ENCODE data around the gene BCCIP. TPM values are rescaled to one million over a fixed set of nuclear protein-coding genes. Genes with fewer than 3 reads are reported as not detected.

BCCIP gene
- polyA plus RNA-seq, 1 donor (not counting 4 experiments of a cell fraction or from before 2014, with no cell fraction given), result 102 TPM

DNA sequence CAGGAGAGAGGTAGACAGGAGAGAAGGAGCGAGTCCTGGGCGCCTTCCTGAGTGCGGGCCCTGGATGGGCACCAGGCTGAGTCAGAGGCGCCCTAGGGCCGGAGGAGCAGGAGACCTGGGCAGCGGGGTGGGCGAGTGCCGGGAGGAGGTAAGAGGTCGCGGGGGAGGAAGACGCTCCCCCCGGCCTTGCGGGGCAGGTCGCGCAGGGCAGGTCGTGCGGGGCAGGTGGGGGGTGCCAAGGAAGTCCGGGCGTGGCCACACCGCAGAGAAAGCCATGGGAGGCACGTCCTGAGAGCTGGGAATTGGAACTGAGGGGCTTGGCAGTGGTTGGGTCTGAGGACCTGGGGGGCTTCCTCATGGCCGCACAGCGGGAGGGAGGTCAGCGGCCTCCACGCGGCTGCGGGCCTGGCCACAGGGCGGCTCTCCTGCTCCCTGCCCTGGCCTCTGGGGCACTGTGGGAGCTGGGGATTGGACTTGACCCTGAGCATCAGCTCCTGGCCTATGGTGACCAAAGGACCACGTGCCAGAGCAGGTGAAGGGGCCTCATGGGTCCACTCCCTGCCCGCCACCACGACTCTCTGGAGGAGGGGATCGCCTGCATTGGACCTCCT, 48.7 kb upstream of the BCCIP start:
- Histone ChIP-seq H3K9me3 (ENCODE audit: control insufficient read depth, low read depth, low read length) (no peaks in the 10 kb centered on the region), H3K9me1 (ENCODE audit: control insufficient read depth, extremely low read depth, insufficient read depth, low read length) (no peaks in the 10 kb centered on the region), H3K27me3 (ENCODE audit: control insufficient read depth, extremely low read depth, insufficient read depth, low read length) (no peaks in the 10 kb centered on the region), H3K4me3 (ENCODE audit: control insufficient read depth in 2 of 3, extremely low read depth in 1 of 3, insufficient read depth in 2 of 3, low read depth in 1 of 3, low read length in 3 of 3) (no peak overlapping the region), H3K27ac (ENCODE audit: control insufficient read depth, insufficient read depth, low read length) (no peak overlapping the region), H2AFZ (ENCODE audit: control insufficient read depth, low read length) (no peak overlapping the region), H3K4me1 (ENCODE audit: control insufficient read depth, extremely low read depth, insufficient read depth, low read length) (no peaks in the 10 kb centered on the region), H3K36me3 (ENCODE audit: control insufficient read depth in 2 of 2, extremely low read depth in 1 of 2, insufficient read depth in 2 of 2, low read length in 2 of 2) (no peaks in the 10 kb centered on the region), H3K79me2 (ENCODE audit: control insufficient read depth, insufficient read depth, low read length) (no peaks in the 10 kb centered on the region), H3K9ac (ENCODE audit: control insufficient read depth, extremely low read depth, insufficient read depth, low read length) (no peak overlapping the region), H4K20me1 (ENCODE audit: control insufficient read depth, extremely low read depth, insufficient read depth, low read length) (no peaks in the 10 kb centered on the region), H3K4me2 (ENCODE audit: control insufficient read depth, extremely low read depth, insufficient read depth, low read depth, low read length) (no peak overlapping the region)
- DNase-seq (ENCODE audit: low read depth, low spot score) (no peak), FAIRE-seq (no peak)
- no peak for TF ChIP-seq EZH2 (IDR thresholded peaks at IDR 0.05; ENCODE audit: low read length)
- TF ChIP-seq, protein P1, sequence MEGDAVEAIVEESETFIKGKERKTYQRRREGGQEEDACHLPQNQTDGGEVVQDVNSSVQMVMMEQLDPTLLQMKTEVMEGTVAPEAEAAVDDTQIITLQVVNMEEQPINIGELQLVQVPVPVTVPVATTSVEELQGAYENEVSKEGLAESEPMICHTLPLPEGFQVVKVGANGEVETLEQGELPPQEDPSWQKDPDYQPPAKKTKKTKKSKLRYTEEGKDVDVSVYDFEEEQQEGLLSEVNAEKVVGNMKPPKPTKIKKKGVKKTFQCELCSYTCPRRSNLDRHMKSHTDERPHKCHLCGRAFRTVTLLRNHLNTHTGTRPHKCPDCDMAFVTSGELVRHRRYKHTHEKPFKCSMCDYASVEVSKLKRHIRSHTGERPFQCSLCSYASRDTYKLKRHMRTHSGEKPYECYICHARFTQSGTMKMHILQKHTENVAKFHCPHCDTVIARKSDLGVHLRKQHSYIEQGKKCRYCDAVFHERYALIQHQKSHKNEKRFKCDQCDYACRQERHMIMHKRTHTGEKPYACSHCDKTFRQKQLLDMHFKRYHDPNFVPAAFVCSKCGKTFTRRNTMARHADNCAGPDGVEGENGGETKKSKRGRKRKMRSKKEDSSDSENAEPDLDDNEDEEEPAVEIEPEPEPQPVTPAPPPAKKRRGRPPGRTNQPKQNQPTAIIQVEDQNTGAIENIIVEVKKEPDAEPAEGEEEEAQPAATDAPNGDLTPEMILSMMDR (optimal IDR thresholded peaks at IDR 0.05 in 1 of 3, IDR thresholded peaks at IDR 0.05 in 1 of 3, conservative IDR thresholded peaks at IDR 0.05 in 1 of 3; ENCODE audit: extremely low read depth in 1 of 3, insufficient read depth in 2 of 3, low read length in 3 of 3), result no peak
- dilution Hi-C loops (cut with MboI; ENCODE audit: extremely low pct_ligation_motif_present, low sequenced_read_pairs), result no loop called here

GRCh38 chr10:125775491-125776106, 47.7 kb upstream of the BCCIP start, which contains the start of gene MMP21:
TSS of gene MMP21 (minus strand) at chr10:125775821. CDS start at chr10:125775821, 0 bp downstream.
- H2AFZ ChIP-seq (ENCODE audit: control insufficient read depth, low read length), result no peak within 1 kb of the TSS
- no peak within 1 kb of the TSS for H3K27ac ChIP-seq (ENCODE audit: control insufficient read depth, insufficient read depth, low read length)
- no peaks in the 10 kb centered on the region for H3K36me3 ChIP-seq (ENCODE audit: control insufficient read depth in 2 of 2, extremely low read depth in 1 of 2, insufficient read depth in 2 of 2, low read length in 2 of 2)
- dilution Hi-C loops (cut with MboI; ENCODE audit: extremely low pct_ligation_motif_present, low sequenced_read_pairs), result no loop called here
- no peak for DNase-seq (ENCODE audit: low read depth, low spot score)
- TF ChIP-seq, protein P1 (optimal IDR thresholded peaks at IDR 0.05 in 1 of 3, IDR thresholded peaks at IDR 0.05 in 1 of 3, conservative IDR thresholded peaks at IDR 0.05 in 1 of 3; ENCODE audit: extremely low read depth in 1 of 3, insufficient read depth in 2 of 3, low read length in 3 of 3), result no peak
- no peak for TF ChIP-seq EZH2 (IDR thresholded peaks at IDR 0.05; ENCODE audit: low read length)
- no peak within 1 kb of the TSS for H3K9ac ChIP-seq (ENCODE audit: control insufficient read depth, extremely low read depth, insufficient read depth, low read length)
- H4K20me1 ChIP-seq (ENCODE audit: control insufficient read depth, extremely low read depth, insufficient read depth, low read length), result no peaks in the 10 kb centered on the region
- no peaks in the 10 kb centered on the region for H3K9me1 ChIP-seq (ENCODE audit: control insufficient read depth, extremely low read depth, insufficient read depth, low read length)
- H3K9me3 ChIP-seq (ENCODE audit: control insufficient read depth, low read depth, low read length), result no peaks in the 10 kb centered on the region
- no peaks in the 10 kb centered on the region for H3K4me1 ChIP-seq (ENCODE audit: control insufficient read depth, extremely low read depth, insufficient read depth, low read length)
- no peak within 1 kb of the TSS for H3K4me2 ChIP-seq (ENCODE audit: control insufficient read depth, extremely low read depth, insufficient read depth, low read depth, low read length)
- no peak for FAIRE-seq
- H3K4me3 ChIP-seq (ENCODE audit: control insufficient read depth in 2 of 3, extremely low read depth in 1 of 3, insufficient read depth in 2 of 3, low read depth in 1 of 3, low read length in 3 of 3), result no peak within 1 kb of the TSS
- H3K79me2 ChIP-seq (ENCODE audit: control insufficient read depth, insufficient read depth, low read length), result no peaks in the 10 kb centered on the region
- no peaks in the 10 kb centered on the region for H3K27me3 ChIP-seq (ENCODE audit: control insufficient read depth, extremely low read depth, insufficient read depth, low read length)
